ENCODE data around the gene MYH7.
A peak's percentile ranks its signal among the peaks of the same experiment; 100 is the strongest.
"Not testable (repeated sequence)": the region's sequence is repeated elsewhere in the genome, so short reads cannot be mapped to it uniquely, and the experiment has no call there.

MYH7 gene

GRCh38 chr14:23399591-23399990 lies 35.9 kb downstream of the MYH7 start:
- no peak overlapping the region for H3K4me3 ChIP-seq
- H4K20me1 ChIP-seq: peaks cover 0 to 17% (median 10%) of the 10 kb centered on the region in 11 experiments; a peak in 14 of 22 replicates
- no peak overlapping the region for H3K9ac ChIP-seq
- no peaks in the 10 kb centered on the region for H3K36me3 ChIP-seq
- no peak overlapping the region for H3K27ac ChIP-seq
- no peak for TF ChIP-seq Cebpa-rat (IDR thresholded peaks at IDR 0.05)
- H3K4me2 ChIP-seq: no peak overlapping the region
- peaks cover 0 to 24% (median 16%) of the 10 kb centered on the region in 10 experiments; a peak in 16 of 20 replicates for H3K4me1 ChIP-seq
- H3K27me3 ChIP-seq: peaks cover 17 to 33% (median 27%) of the 10 kb centered on the region in 11 experiments
- H3K9me3 ChIP-seq (replicated peaks in 1 of 11): no peaks in the 10 kb centered on the region

- Histone ChIP-seq H4K20me1 (peaks cover 0 to 13% (median 7%) of the 10 kb centered on the region in 11 experiments; a peak in 12 of 22 replicates), H3K36me3 (no peaks in the 10 kb centered on the region), H3K9ac (no peak overlapping the region), H3K4me2 (no peak overlapping the region), H3K9me3 (replicated peaks in 1 of 11) (no peaks in the 10 kb centered on the region), H3K27ac (no peak overlapping the region), H3K4me1 (peaks cover 0 to 21% (median 14%) of the 10 kb centered on the region in 10 experiments; a peak in 16 of 20 replicates), H3K4me3 (no peak overlapping the region), H3K27me3 (peaks cover 12 to 28% (median 22%) of the 10 kb centered on the region in 11 experiments)
- TF ChIP-seq Cebpa-rat (IDR thresholded peaks at IDR 0.05): no peak
Measured at GRCh38 chr14:23399136-23399535, 36.3 kb downstream of the MYH7 start.

DNA sequence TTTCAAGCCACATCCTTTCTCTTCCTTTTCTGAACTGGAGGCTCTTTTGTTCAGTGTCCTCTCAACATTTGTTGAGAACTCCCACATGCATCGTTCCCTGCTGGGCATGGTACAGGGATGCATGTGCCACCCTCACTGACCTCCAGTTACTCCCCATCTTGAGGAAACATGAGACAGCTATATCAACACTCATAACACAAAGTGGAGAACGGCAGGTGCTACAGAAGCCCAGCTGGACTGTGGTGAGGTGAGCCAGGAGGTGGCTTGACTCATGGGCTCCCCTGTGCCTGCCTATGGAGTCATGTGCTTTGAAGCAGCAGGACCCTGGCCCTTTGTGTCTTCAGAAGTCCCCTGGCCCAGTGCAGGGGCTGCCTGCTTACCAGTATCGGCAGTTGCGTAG lies 37.1 kb downstream of the MYH7 start:
- Histone ChIP-seq H3K4me2 (no peak overlapping the region), H3K27me3 (peaks cover 5 to 20% (median 14%) of the 10 kb centered on the region in 11 experiments; a peak in 20 of 22 replicates), H3K9me3 (replicated peaks in 1 of 11) (no peaks in the 10 kb centered on the region), H3K9ac (no peak overlapping the region), H4K20me1 (peaks cover 0 to 5% (median 0%) of the 10 kb centered on the region in 11 experiments; a peak in 7 of 22 replicates), H3K27ac (no peak overlapping the region), H3K36me3 (no peaks in the 10 kb centered on the region), H3K4me1 (peaks cover 0 to 21% (median 14%) of the 10 kb centered on the region in 10 experiments; a peak in 16 of 20 replicates), H3K4me3 (no peak overlapping the region)
- no peak for TF ChIP-seq Cebpa-rat (IDR thresholded peaks at IDR 0.05)

DNA sequence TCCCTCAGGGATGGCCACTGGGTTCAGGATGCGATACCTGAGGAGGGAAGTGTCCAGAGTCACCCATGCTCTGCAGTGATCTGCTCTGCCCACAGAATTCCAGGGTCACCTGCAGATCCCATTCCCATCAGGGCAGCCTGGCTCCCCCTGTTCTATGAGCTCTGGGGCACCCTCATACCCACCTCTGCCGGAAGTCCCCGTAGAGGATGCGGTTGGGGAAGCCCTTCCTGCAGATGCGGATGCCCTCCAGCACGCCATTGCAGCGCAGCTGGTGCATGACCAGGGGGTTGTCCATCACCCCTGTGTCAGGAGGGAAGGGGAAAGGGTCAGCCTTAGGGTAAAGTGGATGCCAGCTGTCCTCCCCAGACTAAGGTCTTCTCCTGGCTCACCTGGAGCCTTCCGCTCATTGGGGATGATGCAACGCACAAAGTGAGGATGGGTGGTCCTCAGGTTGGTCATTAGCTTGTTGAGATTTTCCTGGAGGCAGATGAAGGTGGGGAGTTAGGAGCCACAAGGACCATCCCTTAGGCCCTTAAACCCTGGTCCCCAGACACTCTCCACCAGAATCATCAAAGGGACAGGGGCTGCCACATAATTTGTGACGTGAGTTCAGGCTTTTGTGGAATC lies 38.6 kb downstream of the MYH7 start:
- H3K27me3 ChIP-seq: peaks cover 0 to 6% (median 0%) of the 10 kb centered on the region in 11 experiments; a peak in 4 of 22 replicates
- H3K36me3 ChIP-seq: no peaks in the 10 kb centered on the region
- peak overlapping the region in 10 of 11 experiments; percentile 27 to 79 (median 62); a peak in 19 of 22 replicates for H3K4me2 ChIP-seq
- H3K4me3 ChIP-seq: no peak overlapping the region
- no peak overlapping the region for H3K27ac ChIP-seq
- TF ChIP-seq Cebpa-rat (IDR thresholded peaks at IDR 0.05): no peak
- H3K4me1 ChIP-seq: peaks cover 0 to 21% (median 12%) of the 10 kb centered on the region in 10 experiments; a peak in 16 of 20 replicates
- no peak overlapping the region for H3K9ac ChIP-seq
- no peaks in the 10 kb centered on the region for H3K9me3 ChIP-seq (replicated peaks in 1 of 11)
- H4K20me1 ChIP-seq: no peaks in the 10 kb centered on the region; a peak in 1 of 22 replicates

DNA sequence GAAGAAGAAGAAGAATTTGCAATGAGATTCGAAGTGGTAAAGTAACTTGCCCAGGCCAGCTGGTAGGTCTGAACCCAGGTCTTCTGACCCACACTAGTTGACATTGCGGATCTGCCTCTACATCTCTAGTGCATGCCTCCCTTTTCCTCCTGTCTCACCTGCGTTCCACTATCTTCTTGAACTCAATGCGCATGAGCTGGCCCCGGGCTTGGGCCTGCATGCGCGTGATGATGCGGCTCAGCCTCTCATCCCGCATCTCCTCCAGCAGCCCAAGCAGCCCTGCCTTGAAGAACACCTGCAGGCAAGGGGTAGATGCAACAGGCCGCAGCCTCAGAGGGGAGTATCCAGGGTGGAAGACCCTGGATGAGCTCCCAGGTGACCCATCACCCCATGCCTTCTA lies 39.3 kb downstream of the MYH7 start:
- Histone ChIP-seq H3K9me3 (replicated peaks in 1 of 11) (no peaks in the 10 kb centered on the region), H3K9ac (no peak overlapping the region), H3K27me3 (no peaks in the 10 kb centered on the region), H4K20me1 (no peaks in the 10 kb centered on the region; a peak in 1 of 22 replicates), H3K4me3 (no peak overlapping the region), H3K4me2 (peak overlapping the region in 7 of 11 experiments; percentile 50 to 79 (median 62); a peak in 8 of 22 replicates), H3K4me1 (peaks cover 0 to 19% (median 12%) of the 10 kb centered on the region in 10 experiments; a peak in 16 of 20 replicates), H3K27ac (no peak overlapping the region), H3K36me3 (no peaks in the 10 kb centered on the region)
- TF ChIP-seq Cebpa-rat (IDR thresholded peaks at IDR 0.05): no peak

DNA sequence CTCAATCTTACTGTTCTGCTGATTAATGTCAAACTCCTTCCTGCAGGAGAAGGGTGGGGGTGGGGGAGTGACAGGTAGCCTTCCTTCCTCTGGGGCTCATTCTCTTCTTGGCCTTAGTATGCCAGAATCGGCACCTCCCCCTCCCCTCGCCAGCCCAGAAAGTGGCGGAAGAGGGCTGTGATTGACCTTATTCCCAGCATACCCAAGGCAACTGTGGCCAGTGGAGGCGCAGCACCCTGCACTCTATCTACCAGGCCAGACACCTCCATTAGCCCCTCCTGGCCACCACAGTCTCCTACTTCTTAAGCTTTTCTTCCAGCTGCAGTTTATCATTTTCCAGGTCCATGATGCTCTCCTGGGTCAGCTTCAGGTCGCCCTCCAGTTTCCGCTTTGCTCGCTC lies 42.8 kb downstream of the MYH7 start:
- Histone ChIP-seq H3K4me2 (no peak overlapping the region), H3K9ac (no peak overlapping the region), H3K9me3 (replicated peaks in 1 of 11) (no peaks in the 10 kb centered on the region), H3K27me3 (no peaks in the 10 kb centered on the region), H3K27ac (no peak overlapping the region), H3K36me3 (no peaks in the 10 kb centered on the region), H4K20me1 (no peaks in the 10 kb centered on the region; a peak in 1 of 22 replicates), H3K4me3 (no peak overlapping the region), H3K4me1 (peaks cover 0 to 16% (median 12%) of the 10 kb centered on the region in 10 experiments; a peak in 16 of 20 replicates)
- TF ChIP-seq Cebpa-rat (IDR thresholded peaks at IDR 0.05): no peak

DNA sequence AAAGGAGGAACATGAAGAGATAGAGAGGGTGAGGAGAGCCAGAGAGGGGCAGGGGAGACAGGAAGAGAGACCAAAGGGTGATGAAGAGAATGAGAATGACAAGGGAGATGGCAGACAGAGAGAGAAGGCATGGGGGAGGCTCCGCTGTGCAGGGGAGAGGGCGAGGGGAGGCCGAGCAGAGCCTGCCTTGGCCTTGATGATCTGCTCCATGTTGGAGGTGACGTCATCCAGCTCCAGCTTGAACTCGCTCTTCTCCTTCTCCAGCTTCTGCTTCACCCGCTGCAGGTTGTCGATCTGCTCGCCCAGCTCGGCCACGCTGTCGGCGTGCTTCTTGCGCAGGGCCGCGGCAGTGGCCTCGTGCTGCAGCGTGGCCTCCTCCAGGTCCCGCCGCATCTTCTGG lies 45.6 kb downstream of the MYH7 start:
- H3K9me3 ChIP-seq (replicated peaks in 1 of 11); H3K4me3 ChIP-seq; H4K20me1 ChIP-seq; H3K27me3 ChIP-seq; H3K27ac ChIP-seq; H3K9ac ChIP-seq; H3K4me2 ChIP-seq; H3K4me1 ChIP-seq; H3K36me3 ChIP-seq: not testable (repeated sequence)

- Histone ChIP-seq H4K20me1 (no peaks in the 10 kb centered on the region), H3K4me2 (no peak overlapping the region), H3K9me3 (replicated peaks in 1 of 11) (no peaks in the 10 kb centered on the region), H3K9ac (no peak overlapping the region), H3K4me3 (no peak overlapping the region), H3K4me1 (no peaks in the 10 kb centered on the region), H3K36me3 (no peaks in the 10 kb centered on the region), H3K27ac (no peak overlapping the region), H3K27me3 (no peaks in the 10 kb centered on the region)
- TF ChIP-seq Cebpa-rat (IDR thresholded peaks at IDR 0.05): no peak
Measured at GRCh38 chr14:23389396-23389795, 46.1 kb downstream of the MYH7 start.

DNA sequence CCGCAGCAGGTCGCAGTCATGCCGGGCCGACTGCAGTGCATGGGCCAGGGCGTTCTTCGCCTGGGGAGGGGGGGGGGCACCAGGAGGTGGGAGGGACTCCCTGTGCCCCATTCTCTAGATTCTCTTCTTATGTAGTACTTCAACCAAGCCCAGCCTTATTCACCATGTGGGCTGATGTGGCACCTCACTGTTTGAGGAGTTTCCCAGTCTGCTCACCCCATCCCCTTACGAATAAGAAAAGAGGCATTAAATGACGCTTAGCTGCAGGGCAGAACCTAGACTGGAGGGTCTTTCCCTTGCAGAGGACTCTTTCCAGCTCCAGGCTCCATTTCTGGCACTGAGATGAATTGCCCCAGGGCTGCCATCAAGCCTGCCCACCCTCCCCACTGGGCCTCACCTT lies 46.5 kb downstream of the MYH7 start:
- TF ChIP-seq Cebpa-rat (IDR thresholded peaks at IDR 0.05): no peak
- Histone ChIP-seq H3K36me3 (no peaks in the 10 kb centered on the region), H3K9ac (no peak overlapping the region), H3K27ac (no peak overlapping the region), H3K4me3 (no peak overlapping the region), H3K9me3 (replicated peaks in 1 of 11) (no peaks in the 10 kb centered on the region), H3K4me1 (no peaks in the 10 kb centered on the region), H3K27me3 (0 out of 22 replicates have a peak, but pooled peaks cover 0 to 4% (median 0%) of the 10 kb centered on the region in 11 experiments), H3K4me2 (no peak overlapping the region), H4K20me1 (no peaks in the 10 kb centered on the region)
